ENCODE results near the gene RNF31.

The RNF31 gene

GRCh38 chr14:24172871-24173281, 25.6 kb downstream of the RNF31 start:
- H3K79me1 ChIP-seq (ENCODE audit: low read depth, low read length), result peaks cover 9% of the 10 kb centered on the region
- H4K91ac ChIP-seq (ENCODE audit: low read depth, low read length, poor library complexity), result no peak overlapping the region
- H3K27me3 ChIP-seq (ENCODE audit: control insufficient read depth in 3 of 3, insufficient read depth in 3 of 3, low read depth in 1 of 3, low read length in 3 of 3), result no peaks in the 10 kb centered on the region
- DNase-seq (ENCODE audit: low spot score), result no peak
- peak overlapping the region; percentile 65 for H2BK15ac ChIP-seq (ENCODE audit: low read length)
- peak overlapping the region; percentile 9 for H3K14ac ChIP-seq (ENCODE audit: low read length)
- H2AFZ ChIP-seq (ENCODE audit: low read length), result no peak overlapping the region
- no peak overlapping the region for H2BK12ac ChIP-seq (ENCODE audit: low read length)
- H4K8ac ChIP-seq (ENCODE audit: low read depth, low read length), result no peak overlapping the region
- no peaks in the 10 kb centered on the region for H3K9me3 ChIP-seq (replicated peaks in 1 of 2; ENCODE audit: control insufficient read depth in 2 of 2, insufficient read depth in 1 of 2, low read depth in 1 of 2, low read length in 2 of 2)
- peaks cover 7 to 26% of the 10 kb centered on the region in 2 donors for H3K36me3 ChIP-seq (replicated peaks in 1 of 2; ENCODE audit: control insufficient read depth in 2 of 2, insufficient read depth in 2 of 2, low read length in 2 of 2)
- no peak overlapping the region for H3K18ac ChIP-seq (ENCODE audit: low read length)
- H2BK5ac ChIP-seq (ENCODE audit: low read length), result no peak overlapping the region
- H3K4ac ChIP-seq (ENCODE audit: low read length), result no peak overlapping the region
- H3K9ac ChIP-seq (ENCODE audit: low read depth, low read length, poor library complexity), result peak overlapping the region; percentile 64
- peak overlapping the region; percentile 99 for H2AK5ac ChIP-seq (ENCODE audit: low read depth, low read length)
- peak overlapping the region; percentile 61 for H3K23ac ChIP-seq (ENCODE audit: low read depth, low read length, poor library complexity)
- peak overlapping the region in 1 of 2 donors; percentile 91 for H3K4me3 ChIP-seq (ENCODE audit: low read length in 2 of 2)
- no CpG with 5 or more reads among the region's 20 CpGs for WGBS, 2 donors (ENCODE audit: extremely low coverage in 2 of 2, insufficient read length in 2 of 2, insufficient replicate concordance in 1 of 2)
- H3K4me1 ChIP-seq (ENCODE audit: control insufficient read depth in 2 of 2, insufficient read depth in 1 of 2, low read depth in 1 of 2, low read length in 2 of 2), result peaks cover 0 to 8% of the 10 kb centered on the region in 2 donors
- no peak overlapping the region for H3K27ac ChIP-seq (replicated peaks; ENCODE audit: low read length)
- H3K4me2 ChIP-seq (ENCODE audit: insufficient read depth, low read length, poor library complexity, severe bottlenecking), result peak overlapping the region; percentile 92
- H2BK120ac ChIP-seq (ENCODE audit: low read depth, low read length), result no peak overlapping the region

- Histone ChIP-seq H2AFZ (ENCODE audit: low read length) (no peak overlapping the region), H3K9me3 (replicated peaks in 1 of 2; ENCODE audit: control insufficient read depth in 2 of 2, insufficient read depth in 1 of 2, low read depth in 1 of 2, low read length in 2 of 2) (no peaks in the 10 kb centered on the region), H3K18ac (ENCODE audit: low read length) (no peak overlapping the region), H3K4me3 (ENCODE audit: low read length in 2 of 2) (no peak overlapping the region), H3K27ac (replicated peaks; ENCODE audit: low read length) (peak overlapping the region; percentile 17), H2BK12ac (ENCODE audit: low read length) (no peak overlapping the region), H2AK5ac (ENCODE audit: low read depth, low read length) (no peak overlapping the region), H3K36me3 (replicated peaks in 1 of 2; ENCODE audit: control insufficient read depth in 2 of 2, insufficient read depth in 2 of 2, low read length in 2 of 2) (peaks cover 45 to 60% of the 10 kb centered on the region in 2 donors), H3K4me2 (ENCODE audit: insufficient read depth, low read length, poor library complexity, severe bottlenecking) (no peak overlapping the region), H3K4me1 (ENCODE audit: control insufficient read depth in 2 of 2, insufficient read depth in 1 of 2, low read depth in 1 of 2, low read length in 2 of 2) (peaks cover 0 to 8% of the 10 kb centered on the region in 2 donors), H3K4ac (ENCODE audit: low read length) (no peak overlapping the region), H4K8ac (ENCODE audit: low read depth, low read length) (no peak overlapping the region), H2BK5ac (ENCODE audit: low read length) (no peak overlapping the region), H3K27me3 (ENCODE audit: control insufficient read depth in 3 of 3, insufficient read depth in 3 of 3, low read depth in 1 of 3, low read length in 3 of 3) (no peaks in the 10 kb centered on the region), H2BK120ac (ENCODE audit: low read depth, low read length) (no peak overlapping the region), H3K79me1 (ENCODE audit: low read depth, low read length) (peaks cover 14% of the 10 kb centered on the region), H4K91ac (ENCODE audit: low read depth, low read length, poor library complexity) (no peak overlapping the region), H3K23ac (ENCODE audit: low read depth, low read length, poor library complexity) (no peak overlapping the region), H2BK15ac (ENCODE audit: low read length) (no peak overlapping the region), H3K9ac (ENCODE audit: low read depth, low read length, poor library complexity) (no peak overlapping the region), H3K14ac (ENCODE audit: low read length) (no peak overlapping the region)
- no peak for DNase-seq (ENCODE audit: low spot score)
- no CpG with 5 or more reads among the region's 5 CpGs for WGBS, 2 donors (ENCODE audit: extremely low coverage in 2 of 2, insufficient read length in 2 of 2, insufficient replicate concordance in 1 of 2)
These were observed 29.3 kb downstream of the RNF31 start for GRCh38 chr14:24176599-24176998.

- no peak overlapping the region for H4K8ac ChIP-seq (ENCODE audit: low read depth, low read length)
- no peak overlapping the region for H2BK120ac ChIP-seq (ENCODE audit: low read depth, low read length)
- H2BK12ac ChIP-seq (ENCODE audit: low read length), result no peak overlapping the region
- peak overlapping the region; percentile 39 for H2BK5ac ChIP-seq (ENCODE audit: low read length)
- H2BK15ac ChIP-seq (ENCODE audit: low read length), result no peak overlapping the region
- H2AFZ ChIP-seq (ENCODE audit: low read length), result no peak overlapping the region
- no CpG with 5 or more reads among the region's 12 CpGs for WGBS, 2 donors (ENCODE audit: extremely low coverage in 2 of 2, insufficient read length in 2 of 2, insufficient replicate concordance in 1 of 2)
- no peaks in the 10 kb centered on the region for H3K9me3 ChIP-seq (replicated peaks in 1 of 2; ENCODE audit: control insufficient read depth in 2 of 2, insufficient read depth in 1 of 2, low read depth in 1 of 2, low read length in 2 of 2)
- peaks cover 11% of the 10 kb centered on the region for H3K79me1 ChIP-seq (ENCODE audit: low read depth, low read length)
- no peak overlapping the region for H3K23ac ChIP-seq (ENCODE audit: low read depth, low read length, poor library complexity)
- H3K18ac ChIP-seq (ENCODE audit: low read length), result no peak overlapping the region
- H2AK5ac ChIP-seq (ENCODE audit: low read depth, low read length), result no peak overlapping the region
- no peak overlapping the region for H3K14ac ChIP-seq (ENCODE audit: low read length)
- no peak overlapping the region for H3K9ac ChIP-seq (ENCODE audit: low read depth, low read length, poor library complexity)
- H3K27ac ChIP-seq (replicated peaks; ENCODE audit: low read length), result no peak overlapping the region
- no peak overlapping the region for H4K91ac ChIP-seq (ENCODE audit: low read depth, low read length, poor library complexity)
- no peak overlapping the region for H3K4me3 ChIP-seq (ENCODE audit: low read length in 2 of 2)
- H3K4ac ChIP-seq (ENCODE audit: low read length), result no peak overlapping the region
- no peak for DNase-seq (ENCODE audit: low spot score)
- H3K4me1 ChIP-seq (ENCODE audit: control insufficient read depth in 2 of 2, insufficient read depth in 1 of 2, low read depth in 1 of 2, low read length in 2 of 2), result peaks cover 0 to 7% of the 10 kb centered on the region in 2 donors
- H3K36me3 ChIP-seq (replicated peaks in 1 of 2; ENCODE audit: control insufficient read depth in 2 of 2, insufficient read depth in 2 of 2, low read length in 2 of 2), result peaks cover 51 to 64% of the 10 kb centered on the region in 2 donors
- no peak overlapping the region for H3K4me2 ChIP-seq (ENCODE audit: insufficient read depth, low read length, poor library complexity, severe bottlenecking)
- H3K27me3 ChIP-seq (ENCODE audit: control insufficient read depth in 3 of 3, insufficient read depth in 3 of 3, low read depth in 1 of 3, low read length in 3 of 3), result no peaks in the 10 kb centered on the region
These were observed 29.9 kb downstream of the RNF31 start for GRCh38 chr14:24177041-24177825.

GRCh38 chr14:24177891-24178290, 30.6 kb downstream of the RNF31 start:
- Histone ChIP-seq H3K4me3 (ENCODE audit: low read length in 2 of 2) (no peak overlapping the region), H3K23ac (ENCODE audit: low read depth, low read length, poor library complexity) (no peak overlapping the region), H2BK12ac (ENCODE audit: low read length) (no peak overlapping the region), H3K4ac (ENCODE audit: low read length) (no peak overlapping the region), H4K8ac (ENCODE audit: low read depth, low read length) (peak overlapping the region; percentile 17), H3K18ac (ENCODE audit: low read length) (no peak overlapping the region), H2BK15ac (ENCODE audit: low read length) (no peak overlapping the region), H3K9me3 (replicated peaks in 1 of 2; ENCODE audit: control insufficient read depth in 2 of 2, insufficient read depth in 1 of 2, low read depth in 1 of 2, low read length in 2 of 2) (no peaks in the 10 kb centered on the region), H3K4me2 (ENCODE audit: insufficient read depth, low read length, poor library complexity, severe bottlenecking) (no peak overlapping the region), H3K27ac (replicated peaks; ENCODE audit: low read length) (no peak overlapping the region), H3K27me3 (ENCODE audit: control insufficient read depth in 3 of 3, insufficient read depth in 3 of 3, low read depth in 1 of 3, low read length in 3 of 3) (no peaks in the 10 kb centered on the region), H2AFZ (ENCODE audit: low read length) (no peak overlapping the region), H2AK5ac (ENCODE audit: low read depth, low read length) (no peak overlapping the region), H3K36me3 (replicated peaks in 1 of 2; ENCODE audit: control insufficient read depth in 2 of 2, insufficient read depth in 2 of 2, low read length in 2 of 2) (peaks cover 58 to 70% of the 10 kb centered on the region in 2 donors), H3K14ac (ENCODE audit: low read length) (no peak overlapping the region), H3K4me1 (ENCODE audit: control insufficient read depth in 2 of 2, insufficient read depth in 1 of 2, low read depth in 1 of 2, low read length in 2 of 2) (peaks cover 0 to 3% of the 10 kb centered on the region in 2 donors), H3K9ac (ENCODE audit: low read depth, low read length, poor library complexity) (no peak overlapping the region), H2BK5ac (ENCODE audit: low read length) (peak overlapping the region; percentile 39), H2BK120ac (ENCODE audit: low read depth, low read length) (no peak overlapping the region), H3K79me1 (ENCODE audit: low read depth, low read length) (peaks cover 6% of the 10 kb centered on the region), H4K91ac (ENCODE audit: low read depth, low read length, poor library complexity) (no peak overlapping the region)
- DNase-seq (ENCODE audit: low spot score), result no peak
- WGBS, 2 donors (ENCODE audit: extremely low coverage in 2 of 2, insufficient read length in 2 of 2, insufficient replicate concordance in 1 of 2), result no CpG with 5 or more reads among the region's 14 CpGs

Data from neuronal stem cell (in vitro differentiated cells).